KOPT-K1 (cell line): ENCODE results near the gene GABRR1.
"Not testable (repeated sequence)": the region's sequence is repeated elsewhere in the genome, so short reads cannot be mapped to it uniquely, and the experiment has no call there.

Source experiments
- H3K27ac ChIP-seq: fragments of 200-600 bp; sonication (generic); 2 replicates; pipeline ENCODE4 v1.5.1; 2016; ENCODE audit warnings: antibody characterized with exemption, mild to moderate bottlenecking, low read depth, low read length; ENCODE audit not compliant: poor library complexity, severe bottlenecking
- H3K36me3 ChIP-seq: fragments of 200-600 bp; sonication (generic); 2 replicates; pipeline ENCODE4 v1.5.1; 2017; ENCODE audit warnings: antibody characterized with exemption, mild to moderate bottlenecking, low read length, moderate library complexity; ENCODE audit not compliant: insufficient read depth
- H3K9me3 ChIP-seq: fragments of 200-600 bp; sonication (generic); 2 replicates; pipeline ENCODE4 v1.5.1; 2017; ENCODE audit warnings: antibody characterized with exemption, low read length, mild to moderate bottlenecking; ENCODE audit not compliant: insufficient read depth, poor library complexity, severe bottlenecking

GABRR1 gene

GRCh38 chr6:89128256-89128671 is 88.9 kb downstream of the GABRR1 start:
- peaks cover 11% of the 10 kb centered on the region for H3K9me3 ChIP-seq
- not testable (repeated sequence) for H3K36me3 ChIP-seq, H3K27ac ChIP-seq
